Kidney (tissue), 14 donors: Measurements from ENCODE around the gene LRRC25. TPM values are rescaled to one million over a fixed set of nuclear protein-coding genes. Genes with fewer than 3 reads are reported as not detected.
A peak's percentile ranks its signal among the peaks of the same experiment; 100 is the strongest.
"Not testable (repeated sequence)": the region's sequence is repeated elsewhere in the genome, so short reads cannot be mapped to it uniquely, and the experiment has no call there.

Experiments used
- DNase-seq, 5 donors: peaks; one replicate each; pipeline ENCODE4 v3.0.0-alpha.2; 2013 to 2020
- FAIRE-seq: peaks from 2 replicates; lab custom pipeline; 2012; peaks lifted over from hg19 to GRCh38; lab: Jason Lieb, UNC
- H3K27ac ChIP-seq, 2 donors: one replicate each; pipeline ENCODE4 v1.7.0; 2013; ENCODE audit warnings: low read depth in 2 of 2, low read length in 2 of 2, inconsistent platforms in 1 of 2
- H3K27me3 ChIP-seq: one replicate; pipeline ENCODE4 v1.7.1; 2013; ENCODE audit warnings: low read length, inconsistent platforms; ENCODE audit not compliant: control insufficient read depth, insufficient read depth
- H3K36me3 ChIP-seq, 3 donors: one replicate each; pipeline versions ENCODE4 v1.7.0 to v1.7.1; 2013; ENCODE audit warnings: low read length in 3 of 3, control low read depth in 1 of 3, inconsistent platforms in 1 of 3; ENCODE audit not compliant: insufficient read depth in 3 of 3, control insufficient read depth in 2 of 3
- H3K4me1 ChIP-seq, 3 donors: one replicate each; pipeline versions ENCODE4 v1.7.0 to v1.7.1; 2013; ENCODE audit warnings: low read length in 3 of 3, inconsistent platforms in 1 of 3, low read depth in 1 of 3; ENCODE audit not compliant: control insufficient read depth in 2 of 3, insufficient read depth in 2 of 3
- H3K4me3 ChIP-seq, 3 donors: one replicate each; pipeline versions ENCODE4 v1.7.0 to v1.8.1; 2013; ENCODE audit warnings: low read length in 3 of 3, control low read depth in 1 of 3, inconsistent platforms in 1 of 3
- H3K9ac ChIP-seq, 3 donors: one replicate each; pipeline versions ENCODE4 v1.7.0 to v1.7.1; 2013; ENCODE audit warnings: low read length in 3 of 3, control low read depth in 1 of 3, inconsistent platforms in 1 of 3
- H3K9me3 ChIP-seq, 3 donors: one replicate each; pipeline versions ENCODE4 v1.7.0 to v1.7.1; 2013; ENCODE audit warnings: low read length in 3 of 3, control low read depth in 1 of 3, inconsistent platforms in 1 of 3; ENCODE audit not compliant: control insufficient read depth in 2 of 3, insufficient read depth in 1 of 3
- intact Hi-C: fragments of 100-400 bp; cut with DNase I; formaldehyde crosslinking; loops from one replicate; pipeline ENCODE4 v1.11.1; 2022
- polyA plus RNA-seq: library from polyadenylated mRNA; stranded (reverse); fragments of 350-450 nt; fragmentation: Illumina TruSeq; extraction: RNeasy Lipid Tissue Mini Kit (QIAGEN cat#74804); gene quantifications from one replicate; pipeline ENCODE4 v1.2.3, GENCODE V29; 2014; ENCODE audit warnings: low read depth, low replicate concordance; ENCODE audit not compliant: insufficient read depth
- total RNA-seq: library from RNA; stranded (reverse); fragmentation: NEBNext Ultra II Directional; extraction: Animal tissue kit (Norgen Biotek cat#: 25700); gene quantifications from one replicate; pipeline ENCODE4 v1.2.1, GENCODE V29; 2021
- TF ChIP-seq, protein P1 (sequence below): IDR thresholded peaks from 3 replicates; pipeline ENCODE4 v1.5.1; 2012; ENCODE audit warnings: mild to moderate bottlenecking, moderate library complexity, borderline replicate concordance; ENCODE audit not compliant: insufficient read depth; ENCODE audit errors: extremely low read depth
- donor health status: control.
- donor health status: control.
- donor health status: control.
- donor health status: control.
- donor health status: control.
- donor health status: DM: yes; HTN: yes; CAD: no.
- donor health status: Normal renal cell carcinoma (clear cell type).

LRRC25 gene
- total and polyA plus RNA-seq, 2 donors from 2014 or later = 2.7 to 13.1 TPM

DNA sequence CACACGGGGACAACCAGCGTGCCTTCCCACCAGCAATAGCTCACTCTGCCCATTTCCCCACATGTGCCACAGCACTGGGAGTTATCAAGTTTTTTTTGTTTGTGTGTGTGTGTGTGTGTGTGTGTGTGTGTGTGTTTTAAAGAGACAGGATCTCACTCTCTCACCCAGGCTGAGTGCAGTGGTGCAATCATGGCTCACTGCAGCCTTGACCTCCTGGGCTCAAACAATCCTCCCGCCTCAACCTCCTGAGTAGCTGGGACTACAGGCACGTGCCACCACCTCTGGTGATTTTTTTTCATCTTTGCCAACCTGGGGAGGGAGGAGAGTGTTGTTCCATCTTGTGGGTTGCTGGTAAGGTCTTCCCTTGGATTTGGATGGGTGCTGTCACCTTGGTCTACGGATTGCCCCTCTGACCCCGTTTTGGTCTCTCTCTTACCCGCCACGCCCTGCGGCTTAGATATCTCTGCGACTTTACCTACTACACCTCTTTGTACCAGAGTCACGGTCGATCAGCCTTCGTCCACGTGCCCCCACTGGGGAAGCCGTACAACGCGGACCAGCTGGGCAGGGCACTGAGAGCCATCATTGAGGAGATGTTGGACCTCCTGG, 34.4 kb downstream of the LRRC25 start:
- no peak overlapping the region for H3K4me3 ChIP-seq
- no peak for DNase-seq
- H3K36me3 ChIP-seq = peaks cover 0 to 38% (median 2%) of the 10 kb centered on the region in 3 donors
- H3K4me1 ChIP-seq = peaks cover 0 to 32% (median 17%) of the 10 kb centered on the region in 3 donors
- intact Hi-C loops = no loop called here
- H3K27me3 ChIP-seq = no peaks in the 10 kb centered on the region
- H3K9me3 ChIP-seq = no peaks in the 10 kb centered on the region
- H3K9ac ChIP-seq = peak overlapping the region in 1 of 3 donors; percentile 54
- TF ChIP-seq, protein P1, sequence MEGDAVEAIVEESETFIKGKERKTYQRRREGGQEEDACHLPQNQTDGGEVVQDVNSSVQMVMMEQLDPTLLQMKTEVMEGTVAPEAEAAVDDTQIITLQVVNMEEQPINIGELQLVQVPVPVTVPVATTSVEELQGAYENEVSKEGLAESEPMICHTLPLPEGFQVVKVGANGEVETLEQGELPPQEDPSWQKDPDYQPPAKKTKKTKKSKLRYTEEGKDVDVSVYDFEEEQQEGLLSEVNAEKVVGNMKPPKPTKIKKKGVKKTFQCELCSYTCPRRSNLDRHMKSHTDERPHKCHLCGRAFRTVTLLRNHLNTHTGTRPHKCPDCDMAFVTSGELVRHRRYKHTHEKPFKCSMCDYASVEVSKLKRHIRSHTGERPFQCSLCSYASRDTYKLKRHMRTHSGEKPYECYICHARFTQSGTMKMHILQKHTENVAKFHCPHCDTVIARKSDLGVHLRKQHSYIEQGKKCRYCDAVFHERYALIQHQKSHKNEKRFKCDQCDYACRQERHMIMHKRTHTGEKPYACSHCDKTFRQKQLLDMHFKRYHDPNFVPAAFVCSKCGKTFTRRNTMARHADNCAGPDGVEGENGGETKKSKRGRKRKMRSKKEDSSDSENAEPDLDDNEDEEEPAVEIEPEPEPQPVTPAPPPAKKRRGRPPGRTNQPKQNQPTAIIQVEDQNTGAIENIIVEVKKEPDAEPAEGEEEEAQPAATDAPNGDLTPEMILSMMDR = no peak
- no peak for FAIRE-seq
- peak overlapping the region; percentile 94 to 99 for H3K27ac ChIP-seq

DNA sequence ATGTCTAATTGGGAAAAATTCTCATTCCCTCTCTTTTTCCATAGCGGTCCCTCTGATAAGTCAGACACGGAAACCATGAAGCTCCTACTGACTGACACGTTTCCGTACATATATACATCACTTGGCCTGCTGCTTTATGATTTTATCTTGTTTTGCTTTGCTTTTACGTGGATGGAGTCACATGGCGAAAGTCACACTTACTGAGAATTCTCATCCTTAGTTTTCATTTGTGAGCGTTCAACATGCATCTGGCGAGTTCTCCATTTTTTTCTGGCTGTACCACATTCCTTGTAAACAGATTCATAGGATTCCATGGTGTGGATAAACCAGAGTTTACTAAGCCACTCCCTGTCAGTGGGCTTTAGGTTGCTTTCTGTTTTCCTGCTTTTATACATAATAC, 35.8 kb downstream of the LRRC25 start:
- no peak overlapping the region for H3K4me3 ChIP-seq
- FAIRE-seq = no peak
- no peak for DNase-seq
- TF ChIP-seq, protein P1 = no peak
- H3K4me1 ChIP-seq = peaks cover 0 to 41% (median 25%) of the 10 kb centered on the region in 3 donors
- H3K27ac ChIP-seq = no peak overlapping the region
- no peaks in the 10 kb centered on the region for H3K27me3 ChIP-seq
- H3K36me3 ChIP-seq = peaks cover 2 to 51% (median 9%) of the 10 kb centered on the region in 3 donors
- no peaks in the 10 kb centered on the region for H3K9me3 ChIP-seq
- H3K9ac ChIP-seq = no peak overlapping the region
- intact Hi-C loops = no loop called here

DNA sequence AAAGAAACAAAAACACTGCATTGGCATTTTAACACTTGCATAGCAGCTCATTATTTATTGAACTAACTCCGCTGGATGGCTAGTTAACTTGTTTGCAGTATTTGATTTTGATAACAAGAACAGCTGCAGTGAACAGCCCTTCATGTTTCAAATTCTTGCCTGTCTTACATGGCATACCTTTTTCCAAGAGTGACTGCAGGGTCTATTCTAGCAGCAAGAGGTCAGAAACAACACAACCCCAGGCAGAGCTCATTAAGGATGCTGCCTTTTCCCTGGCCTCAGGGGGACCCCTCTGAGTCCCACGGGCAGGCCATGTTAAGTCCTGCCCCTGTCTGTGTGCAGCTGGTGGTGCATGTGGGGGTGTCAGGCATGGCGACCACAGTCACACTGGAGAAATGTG, 40.4 kb downstream of the LRRC25 start:
- no peak overlapping the region for H3K4me3 ChIP-seq
- intact Hi-C loops = no loop called here
- H3K27ac ChIP-seq = peak overlapping the region; percentile 62 to 83
- FAIRE-seq (no peak), DNase-seq (no peak)
- H3K36me3 ChIP-seq = peaks cover 2 to 51% (median 13%) of the 10 kb centered on the region in 3 donors
- TF ChIP-seq, protein P1 = no peak
- H3K27me3 ChIP-seq = no peaks in the 10 kb centered on the region
- no peak overlapping the region for H3K9ac ChIP-seq
- H3K4me1 ChIP-seq = peaks cover 0 to 9% (median 8%) of the 10 kb centered on the region in 3 donors
- no peaks in the 10 kb centered on the region for H3K9me3 ChIP-seq

DNA sequence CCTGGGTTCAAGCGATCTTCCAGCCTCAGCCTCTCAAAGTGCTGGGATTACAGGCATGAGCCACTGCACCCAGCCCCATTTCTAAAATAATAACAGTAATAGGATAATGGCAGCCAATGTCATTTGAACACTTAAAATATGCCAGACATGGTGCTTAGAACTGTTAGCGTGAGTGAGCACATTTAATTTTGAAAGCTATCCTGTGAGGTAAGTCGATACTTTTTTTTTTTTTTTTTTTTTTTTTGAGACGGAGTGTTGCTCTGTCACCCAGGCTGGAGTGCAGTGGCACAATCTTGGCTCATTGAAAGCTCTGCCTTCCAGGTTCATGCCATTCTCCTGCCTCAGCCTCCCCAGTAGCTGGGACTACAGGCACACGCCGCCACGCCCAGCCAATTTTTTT, 42.7 kb downstream of the LRRC25 start:
- H3K27ac ChIP-seq, H3K4me3 ChIP-seq, H3K9me3 ChIP-seq, intact Hi-C loops, FAIRE-seq, H3K27me3 ChIP-seq, DNase-seq, H3K9ac ChIP-seq, H3K4me1 ChIP-seq: not testable (repeated sequence)
- H3K36me3 ChIP-seq = peaks cover 2 to 48% (median 13%) of the 10 kb centered on the region in 3 donors
